HepG2 (cell line): ENCODE measurements around the gene APBB2. TPM values are rescaled to one million over a fixed set of nuclear protein-coding genes. Genes with fewer than 3 reads are reported as not detected.

Experiments used
- ATAC-seq: fragments of 200-7000 bp; cut with Tn5 transposase; 3 replicates; pipeline ENCODE4 v1.9.1; 2020; ENCODE audit warnings: mild to moderate bottlenecking, moderate library complexity
- BruUV-seq: library from RNA; stranded (reverse); fragments of 400-500 nt; replicated peaks from 2 replicates; lab custom pipeline; 2021; lab: Mats Ljungman, UMichigan
- CTCF ChIA-PET: fragments of 300-600 bp; formaldehyde crosslinking; extraction: SDS; loops from one replicate; lab custom pipeline; 2021; ENCODE audit warnings: low total read pairs, inconsistent platforms, low intra/inter-chr PET ratio; lab: Yijun Ruan, JAX
- POLR2A ChIA-PET: fragments of 350-600 bp; sonication (Branson Sonifier 250); formaldehyde crosslinking; loops from one replicate; lab custom pipeline; 2020; ENCODE audit warnings: antibody characterized with exemption, inconsistent platforms; lab: Yijun Ruan, JAX
- DNase-seq: peaks from one replicate; pipeline ENCODE4 v3.0.0-alpha.2; 2015; ENCODE audit warnings: low spot score
- FAIRE-seq: peaks from 3 replicates; lab custom pipeline; 2011; peaks lifted over from hg19 to GRCh38; lab: Jason Lieb, UNC
- H2AFZ ChIP-seq: one replicate; pipeline ENCODE4 v1.6.1; 2011; ENCODE audit warnings: low read length, inconsistent platforms
- H3K27ac ChIP-seq: fragments of 300-600 bp; 3 replicates; pipeline ENCODE4 v1.8.0; 2011; ENCODE audit warnings: mixed run types, mild to moderate bottlenecking, mixed read lengths, low read length, inconsistent platforms; ENCODE audit not compliant: insufficient read depth; ENCODE audit errors: extremely low read length
- H3K27me3 ChIP-seq, 2 experiments: fragments of 200-600 bp in 1 of 2; 2 replicates in 1 of 2; 3 replicates in 1 of 2; pipeline versions ENCODE4 v1.6.0 to v1.8.0; 2011; ENCODE audit warnings: low read length in 2 of 2, mild to moderate bottlenecking in 2 of 2, moderate library complexity in 2 of 2, inconsistent platforms in 1 of 2; ENCODE audit not compliant: insufficient read depth in 2 of 2, control insufficient read depth in 1 of 2
- H3K36me3 ChIP-seq, 2 experiments: fragments of 200-600 bp in 1 of 2; replicated peaks in 1 of 2; 2 replicates in 1 of 2; 3 replicates in 1 of 2; pipeline versions ENCODE4 v1.5.1 to v1.8.0; 2011; ENCODE audit warnings: low read length in 2 of 2, inconsistent platforms in 1 of 2; ENCODE audit not compliant: insufficient read depth in 2 of 2, control insufficient read depth in 1 of 2
- H3K4me1 ChIP-seq: 2 replicates; pipeline ENCODE4 v1.5.1; 2012; ENCODE audit warnings: low read length, inconsistent platforms; ENCODE audit not compliant: insufficient read depth
- H3K4me2 ChIP-seq: 2 replicates; pipeline ENCODE4 v1.6.0; 2011; ENCODE audit warnings: low read depth, low read length, inconsistent platforms
- H3K4me3 ChIP-seq, 3 experiments: fragments of 200-600 bp in 1 of 3; sonication (generic), shearing (Covaris generic) in 1 of 3; replicated peaks in 1 of 3; 2 replicates each; pipeline ENCODE4 v1.5.1; 2011 to 2016; ENCODE audit warnings: low read length in 3 of 3, inconsistent platforms in 2 of 3, low read depth in 2 of 3, mild to moderate bottlenecking in 2 of 3, control low read depth in 1 of 3, mixed read lengths in 1 of 3; ENCODE audit not compliant: insufficient read depth in 1 of 3
- H3K79me2 ChIP-seq: one replicate; pipeline ENCODE4 v1.6.1; 2011; ENCODE audit warnings: low read length, inconsistent platforms; ENCODE audit not compliant: insufficient read depth
- H3K9ac ChIP-seq: 2 replicates; pipeline ENCODE4 v1.6.0; 2011; ENCODE audit warnings: mild to moderate bottlenecking, low read depth, low read length, inconsistent platforms; ENCODE audit not compliant: insufficient read depth
- H3K9me3 ChIP-seq: 2 replicates; pipeline ENCODE4 v1.5.1; 2012; ENCODE audit warnings: mild to moderate bottlenecking, low read length
- H4K20me1 ChIP-seq: 2 replicates; pipeline ENCODE4 v1.6.0; 2011; ENCODE audit warnings: inconsistent platforms, mild to moderate bottlenecking, low read length, moderate library complexity; ENCODE audit not compliant: insufficient read depth
- AGO2 ChIP-seq: fragments of 200-400 bp; formaldehyde crosslinking; optimal IDR thresholded peaks from 2 replicates; pipeline ENCODE3; 2017; ENCODE audit warnings: mild to moderate bottlenecking, low read depth, low read length, moderate library complexity
- CEBPG ChIP-seq: IDR thresholded peaks from 2 replicates; pipeline ENCODE4 v1.6.1; 2016
- CHCHD3 ChIP-seq: sonication (generic); formaldehyde crosslinking; IDR thresholded peaks from 2 replicates; pipeline ENCODE4 v1.8.0; 2022; ENCODE audit warnings: mild to moderate bottlenecking, missing genetic modification reagents, moderate library complexity
- DMAP1 ChIP-seq: IDR thresholded peaks from 2 replicates; pipeline ENCODE4 v1.6.1; 2016
- HOXD1 ChIP-seq: sonication (generic); formaldehyde crosslinking; IDR thresholded peaks from 2 replicates; pipeline ENCODE4 v1.5.0; 2020; ENCODE audit warnings: missing genetic modification reagents
- LCORL ChIP-seq, 2 experiments: fragments of 450-650 bp in 1 of 2; sonication (generic) in 1 of 2; formaldehyde crosslinking in 1 of 2; IDR thresholded peaks; 2 replicates each; pipeline versions ENCODE4 v1.5.0 to v1.6.1; 2017 to 2020; ENCODE audit warnings: antibody characterized with exemption in 1 of 2, missing genetic modification reagents in 1 of 2
- MED1 ChIP-seq: sonication (generic); formaldehyde crosslinking; IDR thresholded peaks from 2 replicates; pipeline ENCODE4 v1.4.0; 2020; ENCODE audit warnings: missing genetic modification reagents
- MIER2 ChIP-seq: IDR thresholded peaks from 2 replicates; pipeline ENCODE4 v1.6.1; 2016; ENCODE audit warnings: missing biosample characterization, missing genetic modification reagents
- PCBP1 ChIP-seq: fragments of 200-400 bp; formaldehyde crosslinking; IDR thresholded peaks from 2 replicates; pipeline ENCODE4 v1.6.1; 2017; ENCODE audit warnings: mild to moderate bottlenecking, low read depth, low read length, borderline replicate concordance
- PCBP2 ChIP-seq: fragments of 200-400 bp; formaldehyde crosslinking; optimal IDR thresholded peaks from 2 replicates; pipeline ENCODE3; 2018; ENCODE audit warnings: low read length, low read depth; ENCODE audit not compliant: poor library complexity, severe bottlenecking
- PHF20 ChIP-seq: sonication (generic); formaldehyde crosslinking; IDR thresholded peaks from 2 replicates; pipeline ENCODE4 v1.5.0; 2020; ENCODE audit warnings: mild to moderate bottlenecking, missing genetic modification reagents
- SPEN ChIP-seq: sonication (generic); formaldehyde crosslinking; IDR thresholded peaks from 2 replicates; pipeline ENCODE4 v1.5.1; 2020; ENCODE audit warnings: low read depth, mild to moderate bottlenecking, missing genetic modification reagents
- SUZ12 ChIP-seq: fragments of 150-350 bp; IDR thresholded peaks from 2 replicates; pipeline ENCODE4 v1.6.1; 2014; ENCODE audit warnings: low read depth, low read length
- TMF1 ChIP-seq: sonication (generic); formaldehyde crosslinking; IDR thresholded peaks from 2 replicates; pipeline ENCODE4 v1.8.1; 2022; ENCODE audit warnings: low read depth, missing genetic modification reagents
- ZFY ChIP-seq: sonication (generic); formaldehyde crosslinking; IDR thresholded peaks from 2 replicates; pipeline ENCODE4 v1.4.0; 2020; ENCODE audit warnings: missing genetic modification reagents
- ZNF530 ChIP-seq: sonication (generic); formaldehyde crosslinking; IDR thresholded peaks from 2 replicates; pipeline ENCODE4 v1.5.0; 2020; ENCODE audit warnings: low read depth, mild to moderate bottlenecking, missing genetic modification reagents
- ZNF562 ChIP-seq: sonication (generic); formaldehyde crosslinking; IDR thresholded peaks from 2 replicates; pipeline ENCODE4 v1.8.0; 2022; ENCODE audit warnings: missing genetic modification reagents, borderline replicate concordance
- ZNF724P ChIP-seq: sonication (generic); formaldehyde crosslinking; IDR thresholded peaks from 2 replicates; pipeline ENCODE4 v1.8.0; 2022; ENCODE audit warnings: missing genetic modification reagents, borderline replicate concordance
- ZNF792 ChIP-seq: IDR thresholded peaks from 2 replicates; pipeline ENCODE4 v1.6.1; 2016
- ZNF883 ChIP-seq: sonication (generic); formaldehyde crosslinking; IDR thresholded peaks from 2 replicates; pipeline ENCODE4 v1.5.1; 2020; ENCODE audit warnings: mild to moderate bottlenecking, missing genetic modification reagents; ENCODE audit errors: not compliant biosample characterization
- WGBS: methylation state at CpG from one replicate; pipeline ENCODE4 v1.1.6; 2017; ENCODE audit warnings: low lambda C conversion rate; 5-methylcytosine and 5-hydroxymethylcytosine counted together
- in situ Hi-C: cut with HindIII; loops from 2 replicates; pipeline ENCODE4 v1.10.0; 2017; ENCODE audit warnings: low pct_unique_long_range_greater_than_20kb; ENCODE audit not compliant: extremely low pct_ligation_motif_present
- intact Hi-C: fragments of 100-400 bp; cut with micrococcal nuclease; formaldehyde crosslinking; loops from one replicate; pipeline ENCODE4 v1.10.0; 2022; ENCODE audit not compliant: unreplicated experiment
- polyA plus RNA-seq, 8 experiments: library from polyadenylated mRNA; depleted of rRNA in 3 of 8; stranded (reverse) in 7 of 8; unstranded in 1 of 8; fragments of >200 nt; fragmentation: Illumina TruSeq in 4 of 8; extraction: Trizol in 4 of 8; gene quantifications; 2 replicates each; pipeline versions ENCODE4 v1.2.1 to v1.2.3, GENCODE V29; 2011 to 2016; ENCODE audit warnings: low read depth in 4 of 8, missing spikeins in 1 of 8, mixed read lengths in 1 of 8; ENCODE audit not compliant: insufficient read depth in 1 of 8
- total RNA-seq, 5 experiments: library from RNA; depleted of rRNA; stranded (reverse); fragments of >200 nt; fragmentation: Illumina TruSeq; extraction: Trizol; gene quantifications; 2 replicates each; pipeline ENCODE4 v1.2.3, GENCODE V29; 2016; ENCODE audit warnings: low read depth in 1 of 5
- TF ChIP-seq, protein P1 (sequence below): sonication (generic); formaldehyde crosslinking; IDR thresholded peaks from 2 replicates; pipeline ENCODE4 v1.5.1; 2020; ENCODE audit warnings: mild to moderate bottlenecking, missing genetic modification reagents

Gene APBB2
- total and polyA plus RNA-seq, 2 of the 13 experiments (the other 11 are each of a cell fraction or from before 2014, with no cell fraction given): 11.7 to 17.0 TPM

- Histone ChIP-seq H3K4me2 (no peak overlapping the region), H2AFZ (no peak overlapping the region), H3K79me2 (no peaks in the 10 kb centered on the region), H3K9ac (no peak overlapping the region), H3K9me3 (no peaks in the 10 kb centered on the region), H3K36me3 (peaks cover 0 to 1% of the 10 kb centered on the region in 2 experiments; a peak in 2 of 5 replicates), H3K27me3 (no peaks in the 10 kb centered on the region), H3K27ac (no peak overlapping the region), H3K4me3 (no peak overlapping the region), H3K4me1 (no peaks in the 10 kb centered on the region), H4K20me1 (no peaks in the 10 kb centered on the region)
- ChIA-PET CTCF (no interaction called here), POLR2A (no interaction called here)
- TF ChIP-seq ZNF724P (CRISPR knock-in tag) (no peak), SPEN (no peak), DMAP1 (CRISPR knock-in tag) (no peak), TMF1 (no peak), ZNF562 (no peak), ZNF530 (CRISPR knock-in tag) (no peak), PHF20 (CRISPR knock-in tag) (no peak), LCORL (IDR thresholded peaks at IDR 0.05) (no peak), LCORL (CRISPR knock-in tag; IDR thresholded peaks at IDR 0.05) (no peak), ZNF883 (CRISPR knock-in tag) (no peak), AGO2 (no peak)
- no TSS peak for BruUV-seq
- intact Hi-C loops: no loop called here
- in situ Hi-C loops: no loop called here
- WGBS: 89% methylated on average over 2 of the region's 2 CpGs
- FAIRE-seq (no peak), DNase-seq (no peak), ATAC-seq (no peak)
Observed at GRCh38 chr4:41002309-41002708, 212.0 kb downstream of the APBB2 start.

GRCh38 chr4:41000356-41000755, 214.0 kb downstream of the APBB2 start:
- no peaks in the 10 kb centered on the region for H3K4me1 ChIP-seq
- POLR2A ChIA-PET: no interaction called here
- in situ Hi-C loops (no loop called here), intact Hi-C loops (no loop called here)
- H3K27ac ChIP-seq: no peak overlapping the region
- CTCF ChIA-PET: no interaction called here
- WGBS: 78% methylated on average over 1 of the region's 1 CpG
- H3K27me3 ChIP-seq: no peaks in the 10 kb centered on the region
- H4K20me1 ChIP-seq: no peaks in the 10 kb centered on the region
- H3K9me3 ChIP-seq: no peaks in the 10 kb centered on the region
- H3K79me2 ChIP-seq: no peaks in the 10 kb centered on the region
- H3K4me3 ChIP-seq: no peak overlapping the region
- H3K36me3 ChIP-seq: no peaks in the 10 kb centered on the region
- DNase-seq (no peak), FAIRE-seq (no peak), ATAC-seq (no peak)
- no peak overlapping the region for H3K9ac ChIP-seq
- no TSS peak for BruUV-seq
- no peak overlapping the region for H3K4me2 ChIP-seq
- H2AFZ ChIP-seq: no peak overlapping the region
- TF ChIP-seq, protein P1, sequence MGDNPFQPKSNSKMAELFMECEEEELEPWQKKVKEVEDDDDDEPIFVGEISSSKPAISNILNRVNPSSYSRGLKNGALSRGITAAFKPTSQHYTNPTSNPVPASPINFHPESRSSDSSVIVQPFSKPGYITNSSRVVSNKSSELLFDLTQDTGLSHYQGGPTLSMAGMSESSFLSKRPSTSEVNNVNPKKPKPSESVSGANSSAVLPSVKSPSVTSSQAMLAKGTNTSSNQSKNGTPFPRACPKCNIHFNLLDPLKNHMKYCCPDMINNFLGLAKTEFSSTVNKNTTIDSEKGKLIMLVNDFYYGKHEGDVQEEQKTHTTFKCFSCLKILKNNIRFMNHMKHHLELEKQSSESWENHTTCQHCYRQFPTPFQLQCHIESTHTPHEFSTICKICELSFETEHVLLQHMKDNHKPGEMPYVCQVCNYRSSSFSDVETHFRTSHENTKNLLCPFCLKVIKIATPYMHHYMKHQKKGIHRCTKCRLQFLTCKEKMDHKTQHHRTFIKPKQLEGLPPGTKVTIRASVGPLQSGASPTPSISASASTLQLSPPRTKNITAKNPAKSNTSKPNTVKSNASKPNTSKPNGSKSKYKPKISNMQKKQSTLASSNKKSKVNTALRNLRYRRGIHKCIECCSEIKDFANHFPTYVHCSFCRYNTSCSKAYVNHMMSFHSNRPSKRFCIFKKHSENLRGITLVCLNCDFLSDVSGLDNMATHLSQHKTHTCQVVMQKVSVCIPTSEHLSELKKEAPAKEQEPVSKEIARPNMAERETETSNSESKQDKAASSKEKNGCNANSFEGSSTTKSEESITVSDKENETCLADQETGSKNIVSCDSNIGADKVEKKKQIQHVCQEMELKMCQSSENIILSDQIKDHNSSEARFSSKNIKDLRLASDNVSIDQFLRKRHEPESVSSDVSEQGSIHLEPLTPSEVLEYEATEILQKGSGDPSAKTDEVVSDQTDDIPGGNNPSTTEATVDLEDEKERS (CRISPR knock-in tag): no peak
- TF ChIP-seq MED1 (no peak), ZNF792 (CRISPR knock-in tag) (no peak), ZFY (CRISPR knock-in tag) (no peak), MIER2 (CRISPR knock-in tag) (no peak), HOXD1 (CRISPR knock-in tag) (no peak), PCBP1 (no peak), CHCHD3 (CRISPR knock-in tag) (no peak), CEBPG (CRISPR knock-in tag) (no peak), PCBP2 (no peak), SUZ12 (no peak)
